AG09319 (cell line): ENCODE data around the gene C1orf216.

Experiments
- DNase-seq: peaks from one replicate; pipeline ENCODE4 v3.0.0-alpha.2; 2010; ENCODE audit warnings: low read depth; ENCODE audit errors: extremely low read depth
- CTCF ChIP-seq: IDR thresholded peaks from 2 replicates; pipeline ENCODE4 v1.5.1; 2011; ENCODE audit warnings: low read depth, mild to moderate bottlenecking, inconsistent platforms, low read length, moderate library complexity

Gene C1orf216

GRCh38 chr1:35680271-35680670 lies 38.4 kb downstream of the C1orf216 start:
- no peak for TF ChIP-seq CTCF
- no peak for DNase-seq

- no peak for TF ChIP-seq CTCF
- DNase-seq, result no peak
Measured at GRCh38 chr1:35675773-35676172, 42.9 kb downstream of the C1orf216 start.

GRCh38 chr1:35674111-35674510 lies 44.6 kb downstream of the C1orf216 start:
- no peak for TF ChIP-seq CTCF
- DNase-seq, result no peak

- DNase-seq, result no peak
- no peak for TF ChIP-seq CTCF
Measured at GRCh38 chr1:35672116-35672515, 46.6 kb downstream of the C1orf216 start.

- TF ChIP-seq CTCF, result no peak
- DNase-seq, result no peak
Measured at GRCh38 chr1:35668506-35668905, 50.2 kb downstream of the C1orf216 start.

GRCh38 chr1:35666916-35667315 lies 51.8 kb downstream of the C1orf216 start:
- TF ChIP-seq CTCF, result no peak
- no peak for DNase-seq

GRCh38 chr1:35666216-35666615 lies 52.5 kb downstream of the C1orf216 start:
- TF ChIP-seq CTCF, result no peak

More at GRCh38 chr1:35666216-35666615, 52.5 kb downstream of the C1orf216 start:
- DNase-seq, result no peak
